ENCODE measurements around the gene ADARB1.

ADARB1 gene

GRCh38 chr21:45177039-45177438 lies 102.7 kb downstream of the ADARB1 start:
- no peak for DNase-seq

- no peak for DNase-seq
Measured at GRCh38 chr21:45178070-45178608, 103.8 kb downstream of the ADARB1 start.

DNA sequence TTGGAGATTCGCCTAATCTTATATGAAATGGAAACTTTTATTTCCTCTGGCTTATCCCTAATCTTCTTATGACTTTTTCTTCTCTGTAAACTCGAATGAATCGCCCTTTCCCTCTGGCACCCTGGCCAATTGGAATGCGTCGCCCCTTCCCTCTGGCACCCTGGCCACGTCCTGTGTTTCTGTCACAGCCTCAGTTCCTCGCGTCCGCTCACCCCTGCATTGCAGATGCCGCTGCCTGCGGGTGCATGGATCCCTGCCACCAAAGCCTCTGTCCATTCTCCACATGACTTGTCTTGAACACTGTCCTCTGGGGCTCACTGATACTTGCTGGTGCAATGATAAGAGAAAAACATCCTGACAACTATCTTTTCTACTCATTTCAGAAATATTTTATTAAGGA lies 104.6 kb downstream of the ADARB1 start:
- DNase-seq: no peak

- no peak for DNase-seq
Measured at GRCh38 chr21:45179568-45180245, 105.3 kb downstream of the ADARB1 start.

DNA sequence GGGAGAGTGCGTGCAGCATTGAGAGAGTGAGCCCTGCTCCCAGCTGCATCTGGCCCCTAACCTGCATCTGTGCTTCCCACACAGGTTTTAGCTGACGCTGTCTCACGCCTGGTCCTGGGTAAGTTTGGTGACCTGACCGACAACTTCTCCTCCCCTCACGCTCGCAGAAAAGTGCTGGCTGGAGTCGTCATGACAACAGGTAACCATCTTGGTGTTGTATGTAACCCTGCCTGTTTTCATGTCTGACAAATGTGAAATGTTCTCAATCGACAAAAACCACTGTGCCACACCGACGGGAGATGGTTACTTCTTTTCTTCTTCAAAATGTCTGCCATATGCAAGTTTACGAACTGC lies 105.8 kb downstream of the ADARB1 start:
- no peak for DNase-seq

- DNase-seq: no peak
Measured at GRCh38 chr21:45182958-45183357, 108.6 kb downstream of the ADARB1 start.

- DNase-seq: no peak
Measured at GRCh38 chr21:45183852-45184251, 109.5 kb downstream of the ADARB1 start.

GRCh38 chr21:45184869-45185268 lies 110.5 kb downstream of the ADARB1 start:
- DNase-seq: no peak

GRCh38 chr21:45186709-45187108 lies 112.3 kb downstream of the ADARB1 start:
- no peak for DNase-seq

DNA sequence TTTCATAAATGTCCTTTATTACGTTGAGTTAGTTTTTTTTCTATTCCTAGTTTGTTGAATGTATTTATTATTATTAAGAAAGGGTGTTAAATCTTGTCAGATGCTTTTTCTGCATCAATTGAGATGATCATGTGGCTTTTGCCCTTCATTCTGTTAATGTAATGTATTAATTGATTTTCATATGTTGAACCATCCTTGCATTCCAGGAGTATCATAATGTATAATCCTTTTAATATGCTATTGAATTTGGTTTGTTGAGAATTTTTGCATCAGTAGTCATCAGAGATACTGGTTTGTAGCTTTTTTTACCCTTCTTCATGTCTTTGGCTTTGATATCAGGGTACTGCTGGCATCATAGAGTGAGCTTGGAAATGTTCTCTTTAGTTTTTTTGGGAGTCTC lies 113.3 kb downstream of the ADARB1 start:
- no peak for DNase-seq

DNA sequence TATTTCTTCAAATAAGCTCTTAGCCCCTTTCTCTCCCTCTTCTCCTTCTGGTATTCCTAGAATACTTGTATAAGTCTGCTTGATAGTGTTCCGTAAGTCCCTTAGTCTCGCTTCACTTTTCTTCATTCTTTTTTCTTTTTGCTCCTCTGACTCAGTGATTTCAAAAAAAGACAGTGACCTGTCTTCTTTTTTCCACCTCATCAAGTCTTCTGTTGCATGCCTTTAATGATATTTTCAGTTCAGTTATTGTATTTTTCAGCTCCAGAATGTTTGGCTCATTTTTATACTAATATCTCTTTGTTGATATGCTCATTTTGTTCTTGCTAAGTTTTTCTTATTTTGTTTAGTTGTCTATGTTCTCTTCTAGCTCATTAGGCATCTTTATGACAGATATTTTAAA lies 115.6 kb downstream of the ADARB1 start:
- DNase-seq: no peak

- DNase-seq: no peak
Measured at GRCh38 chr21:45192332-45192731, 118.0 kb downstream of the ADARB1 start.

DNA sequence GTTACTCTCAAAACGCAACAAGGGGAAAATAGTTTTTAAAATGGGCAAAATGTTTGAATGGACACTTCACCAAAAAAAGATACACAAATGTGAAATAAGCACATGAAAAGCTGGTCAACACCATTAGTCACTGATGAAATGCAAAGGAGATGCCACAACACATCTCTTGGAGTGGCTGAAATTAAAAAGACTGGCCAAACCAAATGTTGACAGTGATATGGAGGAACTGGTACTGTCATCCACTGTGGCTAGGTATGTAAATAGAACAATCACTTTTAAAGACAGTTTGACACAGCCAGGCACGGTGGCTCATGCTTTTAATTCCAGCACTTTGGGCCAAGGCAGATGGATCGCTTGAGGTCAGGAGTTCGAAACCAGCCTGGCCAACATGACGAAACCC lies 122.2 kb downstream of the ADARB1 start:
- no peak for DNase-seq

DNA sequence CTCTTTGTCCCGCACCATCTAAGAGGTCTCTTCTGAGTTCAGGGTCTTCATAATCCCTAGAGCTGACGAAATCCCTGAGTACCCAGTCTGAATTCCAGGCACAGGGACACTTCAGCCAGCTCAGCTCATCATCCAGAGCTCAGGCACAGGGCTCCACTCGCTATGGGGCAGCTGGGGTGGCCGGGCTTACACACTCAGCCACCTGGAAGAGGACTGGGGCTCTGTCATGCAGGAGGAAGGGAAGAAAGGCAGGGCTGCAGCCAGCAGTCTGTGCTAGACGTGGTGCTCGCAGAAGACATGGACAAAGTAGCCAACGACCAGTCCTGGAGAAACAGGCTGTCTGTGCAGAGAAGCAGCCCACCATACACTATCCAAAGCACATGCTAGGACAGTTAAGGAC lies 124.8 kb downstream of the ADARB1 start:
- no peak for DNase-seq

DNA sequence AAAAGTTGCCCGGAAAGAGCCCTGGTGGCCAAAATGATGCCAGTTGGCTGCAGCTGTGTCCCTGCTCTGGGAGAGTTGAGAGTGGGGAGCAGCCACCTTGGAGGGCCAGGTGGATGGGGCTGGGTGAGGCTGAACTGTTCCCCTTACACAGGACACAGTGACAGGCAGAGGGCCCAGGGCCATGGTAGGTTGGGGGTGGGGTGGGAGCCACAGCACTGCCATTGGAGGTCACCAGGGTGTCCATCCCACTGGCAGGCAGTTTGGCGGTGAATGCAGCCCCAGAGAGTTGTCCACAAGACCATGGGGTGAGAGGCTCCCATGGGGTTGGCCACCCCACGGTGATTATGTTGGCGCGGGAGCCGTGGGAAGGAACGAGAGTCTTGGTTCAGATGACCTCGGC lies 125.7 kb downstream of the ADARB1 start:
- no peak for DNase-seq

DNA sequence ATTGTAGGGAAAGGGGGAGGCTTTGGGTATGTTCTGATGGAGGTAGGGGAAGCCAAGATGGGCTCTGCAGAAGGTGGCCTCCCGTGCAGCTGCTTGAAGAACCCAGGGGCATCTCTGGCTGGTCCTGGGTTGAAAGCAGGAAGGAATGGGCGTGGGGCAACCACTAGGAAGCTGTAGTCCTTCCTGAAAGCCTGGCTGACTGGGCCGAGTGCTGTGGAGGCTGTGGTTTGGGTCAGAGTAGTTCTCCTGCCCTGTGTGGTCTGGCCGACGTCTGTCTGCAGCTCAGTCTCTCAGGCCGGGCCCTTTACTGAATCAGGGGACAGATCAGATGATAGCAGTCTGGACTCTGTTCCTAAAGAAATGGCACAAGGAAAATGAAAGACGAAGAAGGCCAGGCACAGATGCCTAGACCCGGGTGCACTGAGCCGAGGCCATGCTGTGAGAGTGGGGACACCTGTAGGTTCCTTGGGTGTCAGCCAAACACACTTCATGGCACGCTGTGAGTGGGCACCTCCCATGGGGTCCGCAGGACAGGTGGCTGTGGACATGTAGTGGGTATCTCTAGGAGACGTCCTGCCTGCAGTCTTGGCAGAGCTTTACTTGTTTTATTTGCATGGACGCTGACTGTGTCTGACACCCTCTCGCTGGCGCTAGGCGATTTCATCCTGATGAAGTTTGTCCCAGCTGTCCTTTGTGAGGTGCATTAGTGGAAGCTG lies 126.4 kb downstream of the ADARB1 start:
- DNase-seq: no peak

- DNase-seq: no peak
Measured at GRCh38 chr21:45202344-45202743, 128.0 kb downstream of the ADARB1 start.

- no peak for DNase-seq
Measured at GRCh38 chr21:45202889-45203288, 128.5 kb downstream of the ADARB1 start.

GRCh38 chr21:45203983-45204382 lies 129.6 kb downstream of the ADARB1 start:
- DNase-seq: no peak

DNA sequence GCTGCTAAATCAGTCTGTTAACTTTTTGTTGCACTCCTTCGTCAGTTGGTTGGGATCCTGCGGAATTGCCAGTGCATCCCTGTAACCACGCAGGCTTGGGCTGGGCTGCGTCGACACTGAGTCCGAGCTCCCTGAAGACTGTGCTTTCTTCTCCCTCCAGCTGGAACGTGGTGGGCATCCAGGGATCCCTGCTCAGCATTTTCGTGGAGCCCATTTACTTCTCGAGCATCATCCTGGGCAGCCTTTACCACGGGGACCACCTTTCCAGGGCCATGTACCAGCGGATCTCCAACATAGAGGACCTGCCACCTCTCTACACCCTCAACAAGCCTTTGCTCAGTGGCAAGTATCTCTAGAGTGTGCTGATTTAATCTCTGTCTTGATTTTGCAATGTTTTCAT lies 130.0 kb downstream of the ADARB1 start:
- DNase-seq: no peak

- no peak for DNase-seq
Measured at GRCh38 chr21:45207839-45208626, 133.7 kb downstream of the ADARB1 start.

DNA sequence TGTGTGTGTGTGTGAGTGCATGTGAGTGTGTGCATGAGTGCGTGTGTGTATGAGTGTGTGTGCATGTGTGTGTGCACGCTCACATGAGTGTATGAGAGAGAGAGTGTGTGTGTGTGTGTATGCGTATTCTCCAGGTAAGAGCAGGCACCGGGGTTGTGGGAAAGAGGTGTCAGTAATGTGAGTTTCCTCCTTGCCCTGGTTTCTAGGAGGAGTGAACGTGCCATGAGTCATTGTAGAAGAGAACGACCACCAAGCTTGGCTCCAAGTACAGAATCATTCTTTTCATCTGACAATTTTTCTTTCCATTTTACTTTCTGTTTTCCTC lies 134.2 kb downstream of the ADARB1 start:
- DNase-seq: no peak

GRCh38 chr21:45209046-45209445 lies 134.7 kb downstream of the ADARB1 start:
- DNase-seq: no peak

DNA sequence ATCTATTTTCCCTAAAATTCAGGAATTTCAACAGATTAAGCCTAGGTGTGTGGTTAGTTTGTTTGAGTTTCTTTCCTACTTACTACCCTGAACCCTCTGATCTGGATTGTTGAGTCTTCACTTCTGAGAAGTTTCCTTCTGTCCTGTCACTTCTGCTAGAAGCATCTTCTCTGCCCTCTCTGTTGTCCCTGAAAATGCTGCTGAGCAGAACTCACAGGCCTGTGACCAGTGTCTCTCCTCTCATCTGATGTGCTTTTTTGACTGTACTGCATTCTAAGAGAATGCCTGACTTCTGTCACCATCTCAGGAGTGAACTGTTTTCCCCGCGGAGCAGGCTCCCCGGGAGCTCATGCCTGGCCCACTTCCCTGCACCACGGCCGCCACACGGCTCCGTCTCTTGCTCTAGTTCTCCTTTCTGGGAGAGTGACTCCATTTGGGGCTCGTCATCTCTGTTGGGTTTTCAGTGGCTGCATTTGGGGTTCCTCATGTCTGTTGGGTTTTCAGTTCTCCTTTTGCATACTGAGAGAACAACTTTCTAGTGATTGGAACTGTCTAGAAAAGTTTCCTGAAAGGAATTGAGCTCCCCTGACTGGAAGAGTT lies 135.4 kb downstream of the ADARB1 start:
- no peak for DNase-seq

All from activated CD4-positive, alpha-beta T cell treated with anti-CD3 and anti-CD28 coated beads, Interleukin-2, amount 50 U/mL, for 4 hours (primary cell).